Stimulated activated naive CD4-positive, alpha-beta T cell (primary cell): ENCODE results near the gene WDFY1.
"Not testable (repeated sequence)": the region's sequence is repeated elsewhere in the genome, so short reads cannot be mapped to it uniquely, and the experiment has no call there.

Source experiments
- DNase-seq, 6 experiments: peaks; one replicate each; lab custom pipeline; 2025; lab: John Stamatoyannopoulos, UW

WDFY1 gene

GRCh38 chr2:223957092-223957851 is 12.1 kb upstream of the WDFY1 start, which contains the start of gene MRPL44:
TSS of gene MRPL44 (plus strand) at chr2:223957463. CDS start at chr2:223957473, 10 bp downstream.
- DNase-seq = peak; percentile 93 to 98 (median 94)

- no peak for DNase-seq
These were observed 11.2 kb upstream of the WDFY1 start for GRCh38 chr2:223956300-223956699.

GRCh38 chr2:223954401-223954800 is 9.3 kb upstream of the WDFY1 start:
- DNase-seq = no peak

GRCh38 chr2:223952280-223952968 is 7.3 kb upstream of the WDFY1 start:
- DNase-seq = no peak

GRCh38 chr2:223950448-223951347 is 5.6 kb upstream of the WDFY1 start:
- DNase-seq = peak in 1 of 6 experiments; percentile 2

GRCh38 chr2:223949241-223949840 is 4.2 kb upstream of the WDFY1 start:
- DNase-seq = no peak

- no peak for DNase-seq
These were observed 2.6 kb upstream of the WDFY1 start for GRCh38 chr2:223947711-223948205.

GRCh38 chr2:223945755-223946154 is 620 bp upstream of the WDFY1 start:
- no peak for DNase-seq

- DNase-seq = peak in 4 of 6 experiments; percentile 18 to 25 (median 22)
These were observed 901 bp downstream of the WDFY1 start for GRCh38 chr2:223944166-223944702.

GRCh38 chr2:223943561-223944008 is 1.6 kb downstream of the WDFY1 start:
- DNase-seq = no peak

GRCh38 chr2:223943135-223943534 is 2.0 kb downstream of the WDFY1 start:
- DNase-seq = no peak

- DNase-seq = peak in 1 of 6 experiments; percentile 2
These were observed 3.4 kb downstream of the WDFY1 start for GRCh38 chr2:223941579-223942277.

GRCh38 chr2:223939438-223939837 is 5.7 kb downstream of the WDFY1 start:
- DNase-seq = not testable (repeated sequence)

GRCh38 chr2:223937535-223937934 is 7.6 kb downstream of the WDFY1 start:
- no peak for DNase-seq

- no peak for DNase-seq
These were observed 8.2 kb downstream of the WDFY1 start for GRCh38 chr2:223936862-223937326.

GRCh38 chr2:223935459-223936125 is 9.5 kb downstream of the WDFY1 start:
- no peak for DNase-seq

GRCh38 chr2:223934870-223935269 is 10.3 kb downstream of the WDFY1 start:
- no peak for DNase-seq

- DNase-seq = no peak
These were observed 12.0 kb downstream of the WDFY1 start for GRCh38 chr2:223932816-223933800.
